K562 (cell line): ENCODE measurements around the gene LRRC8E. TPM values are rescaled to one million over a fixed set of nuclear protein-coding genes. Genes with fewer than 3 reads are reported as not detected.
A peak's percentile ranks its signal among the peaks of the same experiment; 100 is the strongest.

Experiments
- KLF1 ChIP-seq: fragments of 450-650 bp; IDR thresholded peaks from 2 replicates; pipeline ENCODE4 v1.6.1; 2016; ENCODE audit warnings: missing genetic modification characterization, missing compliant biosample characterization
- PPARD ChIP-seq: fragments of 250-450 bp; sonication (Bioruptor Pico); IDR thresholded peaks from 2 replicates; pipeline ENCODE4 v1.8.0; 2022; ENCODE audit warnings: inconsistent platforms, mild to moderate bottlenecking, moderate library complexity
- XRCC5 ChIP-seq: fragments of 200-400 bp; formaldehyde crosslinking; IDR thresholded peaks from 2 replicates; pipeline ENCODE4 v1.6.1; 2017; ENCODE audit warnings: low read depth, mild to moderate bottlenecking, low read length
- ZNF253 ChIP-seq: fragments of 250-450 bp; sonication (Bioruptor Pico); conservative IDR thresholded peaks from 2 replicates; pipeline ENCODE4 v1.6.1; 2021; ENCODE audit warnings: mild to moderate bottlenecking
- polyA plus RNA-seq, 8 experiments: library from polyadenylated mRNA; depleted of rRNA in 4 of 8; stranded (reverse) in 5 of 8; unstranded in 3 of 8; fragments of >200 nt; fragmentation: Nextera tagmentation in 2 of 8; fragmentation: Illumina TruSeq in 1 of 8; extraction: Ambion mirVana in 2 of 8; extraction: Trizol in 1 of 8; gene quantifications; 2 replicates each; pipeline versions ENCODE4 v1.2.1 to v1.2.3, GENCODE V29; 2011 to 2014; ENCODE audit warnings: inconsistent platforms in 1 of 8, missing spikeins in 1 of 8
- total RNA-seq, 7 experiments: library from RNA; depleted of rRNA in 6 of 7; stranded (reverse); fragments of >200 nt in 6 of 7; fragmentation: Illumina TruSeq in 2 of 7; extraction: Trizol in 2 of 7; gene quantifications; 2 replicates each; pipeline versions ENCODE4 v1.2.1 to v1.2.3, GENCODE V29; 2011 to 2021; ENCODE audit warnings: low replicate concordance in 1 of 7
- TF ChIP-seq, protein P1 (sequence below), 2 experiments: fragments of 450-650 bp; formaldehyde crosslinking in 1 of 2; IDR thresholded peaks; 2 replicates each; pipeline versions ENCODE4 v1.4.0 to v1.6.1; 2014 to 2020; ENCODE audit warnings: mild to moderate bottlenecking in 2 of 2, borderline replicate concordance in 1 of 2, low read depth in 1 of 2
- TF ChIP-seq, protein P2 (sequence below): fragments of 250-450 bp; sonication (Bioruptor Pico); IDR thresholded peaks from 2 replicates; pipeline ENCODE4 v1.8.0; 2022; ENCODE audit warnings: inconsistent platforms, mild to moderate bottlenecking, moderate library complexity, borderline replicate concordance
- TF ChIP-seq, protein P3 (sequence below): fragments of 250-450 bp; sonication (Bioruptor Pico); IDR thresholded peaks from 2 replicates; pipeline ENCODE4 v1.5.0; 2021; ENCODE audit warnings: mild to moderate bottlenecking, borderline replicate concordance
- TF ChIP-seq, protein P4 (sequence below): sonication (generic); formaldehyde crosslinking; IDR thresholded peaks from 2 replicates; pipeline ENCODE4 v1.8.1; 2023; ENCODE audit warnings: missing genetic modification reagents, mild to moderate bottlenecking, borderline replicate concordance

The LRRC8E gene
- total and polyA plus RNA-seq, 9 of the 15 experiments (the other 6 are each of a cell fraction or from before 2014, with no cell fraction given): 0.08 to 5.7 (median 3.5) TPM; not detected in 1

DNA sequence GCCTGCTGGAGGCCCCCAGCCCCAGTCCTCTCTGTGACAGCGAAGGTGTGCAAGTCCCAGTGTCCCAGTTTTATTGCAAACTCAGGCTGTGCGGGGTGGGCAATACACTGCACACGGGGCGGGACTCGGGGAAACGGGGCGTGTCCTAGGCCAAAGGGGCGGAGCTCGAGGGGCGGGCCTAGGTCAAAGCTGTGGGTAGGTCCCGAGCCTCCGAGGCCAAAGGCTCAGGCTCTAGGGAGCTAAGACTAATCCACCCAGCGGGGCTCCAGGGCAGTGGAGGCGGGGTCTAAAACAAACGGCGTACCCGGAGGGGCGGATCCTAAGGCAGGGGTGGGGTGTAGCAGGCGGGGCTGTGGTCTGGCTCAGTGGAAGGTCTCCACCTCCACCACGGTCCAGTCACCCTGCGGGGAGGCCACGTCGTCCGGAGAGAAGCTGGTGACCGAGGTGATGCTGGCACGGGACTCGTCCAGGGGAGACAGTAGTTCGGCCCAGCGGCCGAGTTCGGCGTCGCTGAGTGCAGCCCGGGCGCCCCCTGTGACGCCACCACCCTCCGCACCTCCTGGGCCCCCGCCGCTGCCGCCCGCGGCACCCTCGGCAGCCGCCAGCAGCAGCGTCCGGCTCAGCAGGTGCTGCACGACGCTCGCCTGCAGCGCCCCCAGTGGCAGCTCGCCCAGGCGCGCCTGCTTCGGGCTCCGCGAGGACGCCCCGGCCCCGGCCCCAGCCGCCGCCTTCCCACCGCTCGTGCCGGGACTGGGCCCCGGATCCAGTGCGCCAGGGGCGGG is 19.4 kb upstream of the LRRC8E start (continued):
- TF ChIP-seq, protein P1, sequence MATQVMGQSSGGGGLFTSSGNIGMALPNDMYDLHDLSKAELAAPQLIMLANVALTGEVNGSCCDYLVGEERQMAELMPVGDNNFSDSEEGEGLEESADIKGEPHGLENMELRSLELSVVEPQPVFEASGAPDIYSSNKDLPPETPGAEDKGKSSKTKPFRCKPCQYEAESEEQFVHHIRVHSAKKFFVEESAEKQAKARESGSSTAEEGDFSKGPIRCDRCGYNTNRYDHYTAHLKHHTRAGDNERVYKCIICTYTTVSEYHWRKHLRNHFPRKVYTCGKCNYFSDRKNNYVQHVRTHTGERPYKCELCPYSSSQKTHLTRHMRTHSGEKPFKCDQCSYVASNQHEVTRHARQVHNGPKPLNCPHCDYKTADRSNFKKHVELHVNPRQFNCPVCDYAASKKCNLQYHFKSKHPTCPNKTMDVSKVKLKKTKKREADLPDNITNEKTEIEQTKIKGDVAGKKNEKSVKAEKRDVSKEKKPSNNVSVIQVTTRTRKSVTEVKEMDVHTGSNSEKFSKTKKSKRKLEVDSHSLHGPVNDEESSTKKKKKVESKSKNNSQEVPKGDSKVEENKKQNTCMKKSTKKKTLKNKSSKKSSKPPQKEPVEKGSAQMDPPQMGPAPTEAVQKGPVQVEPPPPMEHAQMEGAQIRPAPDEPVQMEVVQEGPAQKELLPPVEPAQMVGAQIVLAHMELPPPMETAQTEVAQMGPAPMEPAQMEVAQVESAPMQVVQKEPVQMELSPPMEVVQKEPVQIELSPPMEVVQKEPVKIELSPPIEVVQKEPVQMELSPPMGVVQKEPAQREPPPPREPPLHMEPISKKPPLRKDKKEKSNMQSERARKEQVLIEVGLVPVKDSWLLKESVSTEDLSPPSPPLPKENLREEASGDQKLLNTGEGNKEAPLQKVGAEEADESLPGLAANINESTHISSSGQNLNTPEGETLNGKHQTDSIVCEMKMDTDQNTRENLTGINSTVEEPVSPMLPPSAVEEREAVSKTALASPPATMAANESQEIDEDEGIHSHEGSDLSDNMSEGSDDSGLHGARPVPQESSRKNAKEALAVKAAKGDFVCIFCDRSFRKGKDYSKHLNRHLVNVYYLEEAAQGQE (IDR thresholded peaks at IDR 0.05; ENCODE audit: borderline replicate concordance): peak; percentile 41; the same call in 1 of the 2 replicates
- TF ChIP-seq, protein P1 (CRISPR knock-in tag; IDR thresholded peaks at IDR 0.05; ENCODE audit: low read depth): peak; percentile 37; the same call in 1 of the 2 replicates
- TF ChIP-seq, protein P2, sequence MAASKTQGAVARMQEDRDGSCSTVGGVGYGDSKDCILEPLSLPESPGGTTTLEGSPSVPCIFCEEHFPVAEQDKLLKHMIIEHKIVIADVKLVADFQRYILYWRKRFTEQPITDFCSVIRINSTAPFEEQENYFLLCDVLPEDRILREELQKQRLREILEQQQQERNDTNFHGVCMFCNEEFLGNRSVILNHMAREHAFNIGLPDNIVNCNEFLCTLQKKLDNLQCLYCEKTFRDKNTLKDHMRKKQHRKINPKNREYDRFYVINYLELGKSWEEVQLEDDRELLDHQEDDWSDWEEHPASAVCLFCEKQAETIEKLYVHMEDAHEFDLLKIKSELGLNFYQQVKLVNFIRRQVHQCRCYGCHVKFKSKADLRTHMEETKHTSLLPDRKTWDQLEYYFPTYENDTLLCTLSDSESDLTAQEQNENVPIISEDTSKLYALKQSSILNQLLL (CRISPR knock-in tag): no peak
- TF ChIP-seq, protein P3, sequence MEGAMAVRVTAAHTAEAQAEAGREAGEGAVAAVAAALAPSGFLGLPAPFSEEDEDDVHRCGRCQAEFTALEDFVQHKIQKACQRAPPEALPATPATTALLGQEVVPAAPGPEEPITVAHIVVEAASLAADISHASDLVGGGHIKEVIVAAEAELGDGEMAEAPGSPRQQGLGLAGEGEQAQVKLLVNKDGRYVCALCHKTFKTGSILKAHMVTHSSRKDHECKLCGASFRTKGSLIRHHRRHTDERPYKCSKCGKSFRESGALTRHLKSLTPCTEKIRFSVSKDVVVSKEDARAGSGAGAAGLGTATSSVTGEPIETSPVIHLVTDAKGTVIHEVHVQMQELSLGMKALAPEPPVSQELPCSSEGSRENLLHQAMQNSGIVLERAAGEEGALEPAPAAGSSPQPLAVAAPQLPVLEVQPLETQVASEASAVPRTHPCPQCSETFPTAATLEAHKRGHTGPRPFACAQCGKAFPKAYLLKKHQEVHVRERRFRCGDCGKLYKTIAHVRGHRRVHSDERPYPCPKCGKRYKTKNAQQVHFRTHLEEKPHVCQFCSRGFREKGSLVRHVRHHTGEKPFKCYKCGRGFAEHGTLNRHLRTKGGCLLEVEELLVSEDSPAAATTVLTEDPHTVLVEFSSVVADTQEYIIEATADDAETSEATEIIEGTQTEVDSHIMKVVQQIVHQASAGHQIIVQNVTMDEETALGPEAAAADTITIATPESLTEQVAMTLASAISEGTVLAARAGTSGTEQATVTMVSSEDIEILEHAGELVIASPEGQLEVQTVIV: no peak
- TF ChIP-seq, protein P4, sequence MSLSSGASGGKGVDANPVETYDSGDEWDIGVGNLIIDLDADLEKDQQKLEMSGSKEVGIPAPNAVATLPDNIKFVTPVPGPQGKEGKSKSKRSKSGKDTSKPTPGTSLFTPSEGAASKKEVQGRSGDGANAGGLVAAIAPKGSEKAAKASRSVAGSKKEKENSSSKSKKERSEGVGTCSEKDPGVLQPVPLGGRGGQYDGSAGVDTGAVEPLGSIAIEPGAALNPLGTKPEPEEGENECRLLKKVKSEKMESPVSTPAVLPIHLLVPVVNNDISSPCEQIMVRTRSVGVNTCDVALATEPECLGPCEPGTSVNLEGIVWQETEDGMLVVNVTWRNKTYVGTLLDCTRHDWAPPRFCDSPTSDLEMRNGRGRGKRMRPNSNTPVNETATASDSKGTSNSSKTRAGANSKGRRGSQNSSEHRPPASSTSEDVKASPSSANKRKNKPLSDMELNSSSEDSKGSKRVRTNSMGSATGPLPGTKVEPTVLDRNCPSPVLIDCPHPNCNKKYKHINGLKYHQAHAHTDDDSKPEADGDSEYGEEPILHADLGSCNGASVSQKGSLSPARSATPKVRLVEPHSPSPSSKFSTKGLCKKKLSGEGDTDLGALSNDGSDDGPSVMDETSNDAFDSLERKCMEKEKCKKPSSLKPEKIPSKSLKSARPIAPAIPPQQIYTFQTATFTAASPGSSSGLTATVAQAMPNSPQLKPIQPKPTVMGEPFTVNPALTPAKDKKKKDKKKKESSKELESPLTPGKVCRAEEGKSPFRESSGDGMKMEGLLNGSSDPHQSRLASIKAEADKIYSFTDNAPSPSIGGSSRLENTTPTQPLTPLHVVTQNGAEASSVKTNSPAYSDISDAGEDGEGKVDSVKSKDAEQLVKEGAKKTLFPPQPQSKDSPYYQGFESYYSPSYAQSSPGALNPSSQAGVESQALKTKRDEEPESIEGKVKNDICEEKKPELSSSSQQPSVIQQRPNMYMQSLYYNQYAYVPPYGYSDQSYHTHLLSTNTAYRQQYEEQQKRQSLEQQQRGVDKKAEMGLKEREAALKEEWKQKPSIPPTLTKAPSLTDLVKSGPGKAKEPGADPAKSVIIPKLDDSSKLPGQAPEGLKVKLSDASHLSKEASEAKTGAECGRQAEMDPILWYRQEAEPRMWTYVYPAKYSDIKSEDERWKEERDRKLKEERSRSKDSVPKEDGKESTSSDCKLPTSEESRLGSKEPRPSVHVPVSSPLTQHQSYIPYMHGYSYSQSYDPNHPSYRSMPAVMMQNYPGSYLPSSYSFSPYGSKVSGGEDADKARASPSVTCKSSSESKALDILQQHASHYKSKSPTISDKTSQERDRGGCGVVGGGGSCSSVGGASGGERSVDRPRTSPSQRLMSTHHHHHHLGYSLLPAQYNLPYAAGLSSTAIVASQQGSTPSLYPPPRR (CRISPR knock-in tag): no peak
- TF ChIP-seq KLF1 (no peak), XRCC5 (no peak), PPARD (CRISPR knock-in tag) (no peak), ZNF253 (no peak)
